Nucleus accumbens (tissue), 56 donors: ENCODE measurements around the gene DGKD.

Experiments used
- DNase-seq, 56 donors: peaks; one replicate each; lab custom pipeline; 2025; lab: John Stamatoyannopoulos, UW

Gene DGKD

DNA sequence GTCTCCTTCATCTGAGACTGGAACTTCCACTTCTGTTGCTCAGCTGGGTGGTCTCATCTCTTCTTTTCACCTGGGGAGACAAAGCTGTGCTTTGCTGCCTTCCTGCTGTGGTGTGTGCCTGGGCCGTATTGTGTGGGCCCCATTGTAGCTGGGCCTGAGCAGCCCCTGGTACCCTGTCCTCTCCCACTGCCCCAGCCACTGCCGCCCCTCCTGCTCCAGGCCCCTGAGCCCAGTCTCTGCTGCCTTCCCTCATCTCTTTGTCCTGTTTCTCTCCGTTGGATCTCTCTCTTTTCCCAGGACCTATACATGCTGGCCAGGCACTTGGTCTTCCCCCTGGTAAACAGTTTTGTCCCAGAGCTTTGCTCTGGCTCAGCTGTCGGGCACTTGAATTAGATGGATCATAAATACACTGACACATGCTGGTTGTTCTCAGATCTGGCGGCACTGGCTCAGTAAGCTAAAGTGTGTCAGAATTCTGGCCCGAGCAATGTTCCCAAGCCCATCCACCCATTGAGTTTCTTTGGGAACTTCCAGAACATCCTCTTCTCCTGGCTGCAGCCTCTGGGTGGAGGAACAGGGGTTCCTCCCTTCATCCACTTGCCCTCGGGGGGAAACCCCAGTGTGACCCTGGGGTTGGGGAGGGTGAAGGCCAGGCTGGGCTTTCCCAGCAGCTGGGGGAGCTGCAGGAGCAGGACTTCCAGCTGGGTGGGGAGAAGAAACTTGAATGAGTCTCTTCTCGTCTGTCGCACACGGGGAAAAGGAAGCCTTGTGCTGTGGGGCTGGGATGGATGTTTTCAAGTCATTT lies 99.0 kb downstream of the DGKD start:
- no peak for DNase-seq

- no peak for DNase-seq
Measured at GRCh38 chr2:233453916-233454315, 99.6 kb downstream of the DGKD start.

DNA sequence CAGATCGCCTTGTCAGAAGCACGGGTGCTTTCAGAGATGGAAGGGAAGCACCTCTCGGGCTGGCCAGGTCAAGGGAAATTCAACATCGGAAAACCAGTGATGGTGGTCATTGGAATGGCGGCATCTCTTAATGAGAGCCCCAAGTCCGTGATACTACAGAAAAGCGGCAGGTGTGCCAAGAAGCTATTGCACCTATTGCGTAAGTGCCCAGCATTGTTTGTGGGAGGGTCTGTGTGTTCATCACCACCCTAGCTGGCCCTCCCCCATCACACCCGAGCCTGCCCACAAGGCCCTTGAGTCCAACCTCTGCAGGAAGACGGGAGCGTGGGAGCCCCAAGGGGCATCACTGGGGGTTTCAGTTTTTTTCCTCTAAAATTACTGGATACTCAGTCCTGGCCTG lies 100.7 kb downstream of the DGKD start:
- no peak for DNase-seq

DNA sequence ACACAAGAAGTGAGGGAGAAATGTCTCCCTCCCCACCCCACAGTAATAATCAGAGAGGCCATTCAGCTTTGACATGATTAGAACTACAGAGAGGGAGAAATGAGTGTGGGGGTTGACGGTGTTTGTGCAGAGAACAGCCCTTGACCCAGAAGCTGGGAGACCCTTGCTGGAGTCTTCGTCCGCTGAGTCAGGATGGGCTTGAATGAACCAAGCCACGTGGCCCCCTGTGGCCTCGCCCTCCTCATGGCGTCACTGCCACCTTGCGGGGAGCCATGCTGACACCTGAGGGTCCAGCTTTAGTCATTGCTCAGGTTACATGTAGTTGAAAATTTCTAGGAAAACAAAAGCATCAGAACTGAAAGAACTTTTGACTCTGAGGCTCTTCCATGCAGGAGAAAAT lies 101.2 kb downstream of the DGKD start:
- no peak for DNase-seq

DNA sequence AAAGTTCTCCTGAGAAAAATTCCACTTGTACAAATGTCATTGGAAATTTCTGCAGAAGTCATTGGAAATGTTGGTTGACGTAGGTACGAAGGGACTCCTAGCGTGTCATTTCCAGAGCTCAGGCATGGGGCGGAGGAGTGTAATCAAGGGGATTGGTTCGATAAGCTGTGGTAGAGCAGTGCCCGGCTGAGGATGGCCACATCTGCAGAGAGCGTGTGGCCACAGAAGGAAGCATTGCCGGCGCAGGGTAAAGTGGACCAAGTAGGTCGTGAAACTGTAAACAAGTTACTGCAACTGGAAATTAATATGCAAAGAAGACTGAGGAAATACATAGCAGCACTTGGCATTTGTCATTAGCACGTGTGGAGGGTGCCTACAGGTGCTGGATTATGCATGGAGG lies 101.8 kb downstream of the DGKD start:
- no peak for DNase-seq

GRCh38 chr2:233456934-233457333 lies 102.6 kb downstream of the DGKD start:
- DNase-seq = no peak

DNA sequence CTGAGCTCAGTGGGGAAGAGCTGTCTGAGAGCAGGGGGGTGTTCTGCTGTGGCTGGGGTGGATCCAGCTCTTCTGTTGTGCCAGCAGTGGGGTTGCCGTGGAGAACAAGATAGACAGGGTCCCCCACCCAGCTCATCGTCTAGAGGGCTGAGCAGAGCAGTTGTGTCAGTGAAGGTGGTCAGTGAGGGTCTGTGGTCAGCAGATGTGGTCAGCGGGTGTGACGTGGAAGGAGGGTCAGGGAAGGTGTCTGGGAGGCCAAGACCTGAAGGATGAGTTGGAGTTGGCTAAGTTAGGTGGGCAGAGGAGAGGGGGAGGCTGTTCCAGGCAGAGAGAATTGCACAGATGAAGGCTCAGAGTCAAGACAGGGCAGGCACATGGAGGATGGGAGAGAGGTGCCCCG lies 103.1 kb downstream of the DGKD start:
- DNase-seq = no peak

GRCh38 chr2:233458031-233458610 lies 103.8 kb downstream of the DGKD start:
- no peak for DNase-seq

GRCh38 chr2:233458826-233459225 lies 104.5 kb downstream of the DGKD start:
- DNase-seq = no peak

DNA sequence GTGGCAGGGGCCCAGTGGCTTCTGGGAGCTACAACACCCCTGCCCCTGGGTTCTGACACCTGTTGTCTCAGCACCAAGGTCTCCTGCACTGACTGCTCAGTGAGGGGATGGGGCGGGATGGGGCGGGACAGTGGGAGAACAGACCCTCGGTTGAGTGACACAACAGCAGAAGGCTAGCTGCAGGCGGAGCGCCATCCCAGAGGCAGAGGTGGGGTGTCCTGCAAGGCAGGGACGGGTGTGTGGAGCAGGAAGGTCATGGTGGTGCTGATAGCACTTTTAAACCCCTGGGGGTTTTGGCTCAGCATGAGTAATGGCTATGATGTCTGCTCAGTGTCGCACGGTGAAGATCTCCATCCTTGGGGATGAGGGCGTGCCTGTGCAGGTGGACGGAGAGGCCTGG lies 105.1 kb downstream of the DGKD start:
- no peak for DNase-seq

DNA sequence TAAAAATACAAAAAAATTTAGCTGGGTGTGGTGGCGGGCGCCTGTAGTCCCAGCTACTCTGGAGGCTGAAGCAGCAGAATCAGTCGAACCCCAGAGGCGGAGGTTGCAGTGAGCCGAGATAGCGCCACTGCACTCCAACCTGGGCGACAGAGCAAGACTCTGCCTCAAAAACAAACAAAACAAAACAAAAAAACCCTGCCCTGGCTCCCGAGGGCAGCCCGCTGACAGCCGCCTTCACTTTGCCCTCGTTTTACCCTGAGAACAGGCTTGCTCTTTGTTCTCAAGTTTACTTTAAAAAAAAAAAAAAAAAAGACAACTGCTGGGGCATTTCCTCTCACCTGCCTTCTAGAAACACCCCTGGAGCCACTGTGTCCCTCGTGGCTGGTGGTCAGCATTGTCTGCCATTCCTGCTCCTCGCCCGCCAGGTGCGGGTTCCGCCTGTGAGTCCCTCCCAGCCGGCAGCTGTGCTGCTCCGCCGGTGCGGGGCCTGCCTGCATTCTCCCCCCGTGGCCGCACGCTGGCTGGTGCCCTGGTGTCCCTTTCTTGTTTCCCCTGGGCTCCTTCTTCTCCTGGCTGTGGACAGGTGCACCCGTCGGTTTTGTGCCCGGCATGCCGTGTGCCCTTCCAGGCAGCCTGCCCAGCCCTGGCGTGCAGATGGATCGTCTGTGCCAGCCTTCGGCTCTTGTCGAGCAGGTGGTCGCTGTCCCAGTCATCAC lies 106.6 kb downstream of the DGKD start:
- DNase-seq = peak in 8 of 56 donors; percentile 8 to 62 (median 21)

GRCh38 chr2:233461481-233461891 lies 107.2 kb downstream of the DGKD start:
- DNase-seq = no peak

GRCh38 chr2:233462202-233462785 lies 108.0 kb downstream of the DGKD start:
- DNase-seq = no peak

DNA sequence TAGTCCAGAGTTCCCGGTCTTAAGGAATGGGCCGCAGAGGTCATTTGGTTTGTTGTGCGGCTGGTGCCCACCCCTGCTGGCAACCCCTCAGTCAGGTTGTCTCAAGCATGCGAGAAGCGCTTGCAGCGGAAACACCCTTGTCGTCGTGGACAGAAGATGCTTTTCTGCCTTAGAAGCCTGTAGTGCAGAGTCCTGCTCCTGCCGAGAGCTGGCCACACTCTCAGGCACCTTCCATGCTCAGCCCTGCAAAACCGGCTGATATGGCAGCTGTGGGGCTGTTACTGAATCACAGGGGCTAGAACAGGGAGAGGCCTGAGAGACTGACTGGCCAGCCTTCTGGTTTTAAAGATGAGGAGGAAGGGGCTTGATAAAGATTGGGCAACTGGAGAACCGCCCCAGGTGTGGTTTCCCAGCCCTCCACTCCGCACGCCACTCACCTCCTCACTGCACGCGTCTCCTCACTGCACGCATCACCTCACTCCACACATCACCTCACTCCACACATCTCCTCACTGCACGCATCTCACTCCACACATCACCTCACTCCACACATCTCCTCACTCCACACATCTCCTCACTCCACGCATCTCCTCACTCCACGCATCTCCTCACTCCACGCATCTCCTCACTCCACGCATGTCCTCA lies 108.7 kb downstream of the DGKD start:
- no peak for DNase-seq

GRCh38 chr2:233463586-233463985 lies 109.3 kb downstream of the DGKD start:
- DNase-seq = no peak

DNA sequence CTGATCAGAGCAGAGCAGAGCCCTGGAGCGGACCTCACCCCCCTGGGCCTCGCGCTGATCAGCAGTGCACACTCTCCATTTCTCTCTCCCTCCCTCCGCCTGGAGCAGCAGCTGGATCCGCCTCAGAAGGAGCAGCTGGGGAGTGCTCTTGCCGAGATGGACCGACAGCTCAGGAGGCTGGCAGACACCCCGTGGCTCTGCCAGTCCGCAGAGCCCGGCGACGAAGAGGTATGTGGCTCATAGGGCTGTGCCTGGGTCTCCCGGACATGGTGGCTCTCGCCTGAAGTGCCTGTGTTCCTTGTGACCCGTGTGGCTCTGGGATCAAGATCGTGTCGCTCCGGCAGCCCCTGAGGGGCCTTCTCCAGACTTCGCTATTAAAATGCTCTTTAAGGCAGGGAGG lies 109.8 kb downstream of the DGKD start:
- DNase-seq = no peak

GRCh38 chr2:233464531-233465240 lies 110.4 kb downstream of the DGKD start:
- DNase-seq = no peak

DNA sequence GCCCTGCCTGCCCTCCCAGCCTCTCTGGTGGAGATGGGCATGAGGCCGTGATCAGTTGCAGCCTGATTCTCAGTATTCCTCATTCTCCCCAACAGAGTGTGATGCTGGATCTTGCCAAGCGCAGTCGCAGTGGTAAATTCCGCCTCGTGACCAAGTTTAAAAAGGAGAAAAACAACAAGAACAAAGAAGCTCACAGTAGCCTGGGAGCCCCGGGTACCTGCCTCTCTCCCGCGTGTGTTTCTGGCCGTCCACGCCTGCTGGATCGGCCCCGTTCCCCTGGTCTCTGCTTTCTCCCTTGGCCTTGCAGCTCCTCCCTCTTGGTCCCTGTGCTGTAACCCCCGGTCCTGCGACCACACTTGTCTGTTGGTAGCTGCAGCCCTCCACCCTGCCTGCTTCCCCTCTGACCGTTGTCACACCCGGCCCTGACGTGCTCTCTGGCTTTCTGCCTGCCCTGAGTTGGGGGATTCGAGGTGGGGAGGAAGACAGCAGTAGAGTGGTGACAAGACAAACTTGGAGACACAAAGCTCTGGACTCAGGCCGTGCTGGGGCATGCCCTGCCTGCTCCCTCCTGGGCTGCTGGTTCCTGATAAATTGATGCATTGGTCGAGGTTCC lies 112.8 kb downstream of the DGKD start:
- DNase-seq = peak in 15 of 56 donors; percentile 14 to 65 (median 35)

GRCh38 chr2:233468047-233468740 lies 113.9 kb downstream of the DGKD start:
- no peak for DNase-seq
